Measurements from ENCODE around the gene ARHGEF9.

ARHGEF9 gene

GRCh38 chrX:63661676-63662075 lies 123.3 kb downstream of the ARHGEF9 start:
- TF ChIP-seq EZH2phosphoT487 (conservative IDR thresholded peaks at IDR 0.05; ENCODE audit: low read length), result no peak
- TF ChIP-seq CTCF (IDR thresholded peaks at IDR 0.05; ENCODE audit: insufficient read depth, low read length, poor library complexity, severe bottlenecking), result no peak
- no peaks in the 10 kb centered on the region for H3K36me3 ChIP-seq (ENCODE audit: low read length)
- H3K9me2 ChIP-seq (replicated peaks; ENCODE audit: insufficient read depth, low read length), result no peaks in the 10 kb centered on the region
- no peaks in the 10 kb centered on the region for H3K9me3 ChIP-seq (ENCODE audit: insufficient read depth, low read length)
- H3K27me3 ChIP-seq (ENCODE audit: low read length), result no peaks in the 10 kb centered on the region
- no peak overlapping the region for H3K4me2 ChIP-seq (ENCODE audit: low read depth, low read length, poor library complexity, severe bottlenecking)
- no peaks in the 10 kb centered on the region for H4K20me1 ChIP-seq (ENCODE audit: low read depth, low read length)
- no peak overlapping the region for H2AFZ ChIP-seq (ENCODE audit: low read depth, low read length, severe bottlenecking)
- no peaks in the 10 kb centered on the region for H3F3A ChIP-seq (ENCODE audit: insufficient read depth)
- no peak overlapping the region for H3K27ac ChIP-seq (ENCODE audit: low read depth, low read length)
- H3K9ac ChIP-seq (ENCODE audit: low read length), result no peak overlapping the region
- no peaks in the 10 kb centered on the region for H3K79me2 ChIP-seq (ENCODE audit: insufficient read depth, low read length)
- H3K4me3 ChIP-seq (ENCODE audit: insufficient read depth, low read length, poor library complexity, severe bottlenecking), result no peak overlapping the region

- no peaks in the 10 kb centered on the region for H3K27me3 ChIP-seq (ENCODE audit: low read length)
- 0 out of 2 replicates have a peak, but pooled peaks cover 2% of the 10 kb centered on the region for H3K36me3 ChIP-seq (ENCODE audit: low read length)
- H4K20me1 ChIP-seq (ENCODE audit: low read depth, low read length), result no peaks in the 10 kb centered on the region
- no peaks in the 10 kb centered on the region for H3K9me2 ChIP-seq (replicated peaks; ENCODE audit: insufficient read depth, low read length)
- H3K9me3 ChIP-seq (ENCODE audit: insufficient read depth, low read length), result no peaks in the 10 kb centered on the region
- H3K79me2 ChIP-seq (ENCODE audit: insufficient read depth, low read length), result no peaks in the 10 kb centered on the region
- H3K4me2 ChIP-seq (ENCODE audit: low read depth, low read length, poor library complexity, severe bottlenecking), result no peak overlapping the region
- no peak overlapping the region for H3K4me3 ChIP-seq (ENCODE audit: insufficient read depth, low read length, poor library complexity, severe bottlenecking)
- H3F3A ChIP-seq (ENCODE audit: insufficient read depth), result no peaks in the 10 kb centered on the region
- H3K27ac ChIP-seq (ENCODE audit: low read depth, low read length), result no peak overlapping the region
- no peak overlapping the region for H3K9ac ChIP-seq (ENCODE audit: low read length)
- TF ChIP-seq CTCF (IDR thresholded peaks at IDR 0.05; ENCODE audit: insufficient read depth, low read length, poor library complexity, severe bottlenecking), result no peak
- no peak for TF ChIP-seq EZH2phosphoT487 (conservative IDR thresholded peaks at IDR 0.05; ENCODE audit: low read length)
- no peak overlapping the region for H2AFZ ChIP-seq (ENCODE audit: low read depth, low read length, severe bottlenecking)
Observed at GRCh38 chrX:63658920-63659319, 126.1 kb downstream of the ARHGEF9 start.

- Histone ChIP-seq H3K79me2 (ENCODE audit: insufficient read depth, low read length) (no peaks in the 10 kb centered on the region), H3K9me3 (ENCODE audit: insufficient read depth, low read length) (no peaks in the 10 kb centered on the region), H3K4me3 (ENCODE audit: insufficient read depth, low read length, poor library complexity, severe bottlenecking) (no peak overlapping the region), H3K36me3 (ENCODE audit: low read length) (0 out of 2 replicates have a peak, but pooled peaks cover 2% of the 10 kb centered on the region), H3K27me3 (ENCODE audit: low read length) (no peaks in the 10 kb centered on the region), H2AFZ (ENCODE audit: low read depth, low read length, severe bottlenecking) (no peak overlapping the region), H3K9me2 (replicated peaks; ENCODE audit: insufficient read depth, low read length) (no peaks in the 10 kb centered on the region), H3K9ac (ENCODE audit: low read length) (no peak overlapping the region), H3K4me2 (ENCODE audit: low read depth, low read length, poor library complexity, severe bottlenecking) (no peak overlapping the region), H3K27ac (ENCODE audit: low read depth, low read length) (no peak overlapping the region), H3F3A (ENCODE audit: insufficient read depth) (no peaks in the 10 kb centered on the region), H4K20me1 (ENCODE audit: low read depth, low read length) (no peaks in the 10 kb centered on the region)
- no peak for TF ChIP-seq CTCF (IDR thresholded peaks at IDR 0.05; ENCODE audit: insufficient read depth, low read length, poor library complexity, severe bottlenecking)
- TF ChIP-seq EZH2phosphoT487 (conservative IDR thresholded peaks at IDR 0.05; ENCODE audit: low read length), result no peak
Observed at GRCh38 chrX:63657821-63658220, 127.2 kb downstream of the ARHGEF9 start.
